Measurements from ENCODE around the gene CCDC89. TPM values are rescaled to one million over a fixed set of nuclear protein-coding genes. Genes with fewer than 3 reads are reported as not detected.
"Not testable (repeated sequence)": the region's sequence is repeated elsewhere in the genome, so short reads cannot be mapped to it uniquely, and the experiment has no call there.

The CCDC89 gene
- total and polyA plus RNA-seq, 8 donors: 0.25 to 10.4 (median 1.7) TPM

DNA sequence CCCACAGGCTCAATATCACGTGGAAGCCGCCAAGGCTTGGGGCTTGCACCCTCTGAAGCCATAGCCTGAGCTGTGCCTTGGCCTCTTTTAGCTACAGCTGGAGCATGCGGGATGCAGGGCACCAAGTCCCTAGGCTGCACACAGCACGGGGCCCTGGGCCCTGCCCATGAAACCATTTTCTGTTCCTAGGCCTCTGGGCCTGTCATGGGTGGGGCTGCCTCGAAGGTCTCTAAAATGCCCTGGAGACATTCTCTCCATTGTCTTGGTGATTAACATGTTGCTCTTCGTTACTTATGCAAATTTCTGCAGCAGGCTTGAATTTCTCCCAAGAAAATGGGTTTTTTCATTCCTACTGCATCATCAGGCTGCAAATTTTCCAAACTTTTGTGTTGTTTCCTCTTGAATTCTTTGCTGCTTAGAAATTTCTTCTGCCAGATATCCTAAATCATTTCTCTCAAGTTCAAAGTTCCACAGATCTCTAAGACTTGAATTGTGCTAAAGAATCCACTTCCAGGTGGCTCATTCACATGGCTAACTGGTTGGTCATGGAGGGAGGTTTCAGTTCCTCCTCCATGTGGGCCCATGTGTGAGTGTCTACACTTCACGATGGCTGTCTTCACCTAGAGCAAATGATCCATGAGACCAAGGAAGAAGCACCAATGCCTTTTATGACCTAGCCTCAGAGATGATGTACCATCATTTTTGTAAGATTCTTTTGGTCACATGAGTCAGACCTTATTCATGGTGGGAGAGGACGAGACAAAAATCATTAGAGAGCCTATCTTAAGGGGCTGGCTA is 13.7 kb downstream of the CCDC89 start:
- intact Hi-C loops (cut with DNase I; ENCODE audit: low total_unique reads): no loop called here
- WGBS, 5 donors: 90 to 94% (median 93%) methylated on average over 8 of the region's 8 CpGs
- no peak for TF ChIP-seq EP300 (IDR thresholded peaks at IDR 0.05)
- no peak for TF ChIP-seq POLR2AphosphoS5 (IDR thresholded peaks at IDR 0.05)

GRCh38 chr11:85670949-85671663 is 14.9 kb downstream of the CCDC89 start:
- H3K4me1 ChIP-seq; H3K27me3 ChIP-seq; H3K36me3 ChIP-seq; DNase-seq; intact Hi-C loops (cut with DNase I; ENCODE audit: low total_unique reads); H3K4me3 ChIP-seq; H3K27ac ChIP-seq; H3K9me3 ChIP-seq: not testable (repeated sequence)

More for the DNA sequence above, 13.7 kb downstream of the CCDC89 start:
- H3K27ac ChIP-seq: no peak overlapping the region
- H3K27me3 ChIP-seq: no peaks in the 10 kb centered on the region
- H3K36me3 ChIP-seq: no peaks in the 10 kb centered on the region
- peaks cover 0 to 5% (median 0%) of the 10 kb centered on the region in 4 donors for H3K9me3 ChIP-seq
- H3K4me1 ChIP-seq: peaks cover 0 to under 1% (median 0%) of the 10 kb centered on the region in 4 donors
- DNase-seq: no peak
- no peak overlapping the region for H3K4me3 ChIP-seq

- Histone ChIP-seq H3K27ac (no peak overlapping the region), H3K4me3 (no peak overlapping the region), H3K36me3 (no peaks in the 10 kb centered on the region), H3K9me3 (no peaks in the 10 kb centered on the region), H3K27me3 (no peaks in the 10 kb centered on the region), H3K4me1 (peaks cover 8 to 20% (median 11%) of the 10 kb centered on the region in 4 donors)
- 56 to 90% (median 79%) methylated on average over 1 of the region's 1 CpG for whole genome bisulfite sequencing, 5 donors
- TF ChIP-seq CTCF (IDR thresholded peaks at IDR 0.05) (no peak), POLR2AphosphoS5 (IDR thresholded peaks at IDR 0.05) (no peak), EP300 (IDR thresholded peaks at IDR 0.05) (no peak), POLR2A (IDR thresholded peaks at IDR 0.05) (no peak)
- intact Hi-C loops (cut with DNase I; ENCODE audit: low total_unique reads): no loop called here
- no peak for DNase-seq
Measured at GRCh38 chr11:85668157-85668556, 17.8 kb downstream of the CCDC89 start.

- Histone ChIP-seq H3K4me3 (no peak overlapping the region), H3K4me1 (peaks cover 8 to 35% (median 26%) of the 10 kb centered on the region in 4 donors), H3K9me3 (no peaks in the 10 kb centered on the region), H3K27ac (peak overlapping the region; percentile 64 to 99 (median 98)), H3K27me3 (no peaks in the 10 kb centered on the region), H3K36me3 (peaks cover 0 to 7% (median 2%) of the 10 kb centered on the region in 4 donors)
- 30 to 58% (median 49%) methylated on average over 3 of the region's 3 CpGs for WGBS, 5 donors
- peak in 1 of 2 donors; percentile 44 for DNase-seq
- intact Hi-C loops (cut with DNase I; ENCODE audit: low total_unique reads): no loop called here
- TF ChIP-seq EP300 (IDR thresholded peaks at IDR 0.05) (no peak), CTCF (IDR thresholded peaks at IDR 0.05) (no peak)
Measured at GRCh38 chr11:85666687-85667086, 19.3 kb downstream of the CCDC89 start.

GRCh38 chr11:85665733-85666132 is 20.3 kb downstream of the CCDC89 start:
- H3K27me3 ChIP-seq: no peaks in the 10 kb centered on the region
- peak in 1 of 2 donors; percentile 45 for DNase-seq
- H3K9me3 ChIP-seq: no peaks in the 10 kb centered on the region
- intact Hi-C loops (cut with DNase I; ENCODE audit: low total_unique reads): no loop called here
- WGBS, 5 donors: 15 to 40% (median 36%) methylated on average over 5 of the region's 5 CpGs
- no peak for TF ChIP-seq EP300 (IDR thresholded peaks at IDR 0.05)
- TF ChIP-seq POLR2A (IDR thresholded peaks at IDR 0.05): no peak
- TF ChIP-seq CTCF (IDR thresholded peaks at IDR 0.05): no peak
- TF ChIP-seq POLR2AphosphoS5 (IDR thresholded peaks at IDR 0.05): no peak
- peak overlapping the region; percentile 77 to 99 (median 98) for H3K27ac ChIP-seq
- no peak overlapping the region for H3K4me3 ChIP-seq
- H3K36me3 ChIP-seq: peaks cover 0 to 16% (median 3%) of the 10 kb centered on the region in 4 donors
- H3K4me1 ChIP-seq: peaks cover 8 to 45% (median 35%) of the 10 kb centered on the region in 4 donors

All from stomach (tissue), 9 donors.